ENCODE results near the gene PLEKHN1.

DNA sequence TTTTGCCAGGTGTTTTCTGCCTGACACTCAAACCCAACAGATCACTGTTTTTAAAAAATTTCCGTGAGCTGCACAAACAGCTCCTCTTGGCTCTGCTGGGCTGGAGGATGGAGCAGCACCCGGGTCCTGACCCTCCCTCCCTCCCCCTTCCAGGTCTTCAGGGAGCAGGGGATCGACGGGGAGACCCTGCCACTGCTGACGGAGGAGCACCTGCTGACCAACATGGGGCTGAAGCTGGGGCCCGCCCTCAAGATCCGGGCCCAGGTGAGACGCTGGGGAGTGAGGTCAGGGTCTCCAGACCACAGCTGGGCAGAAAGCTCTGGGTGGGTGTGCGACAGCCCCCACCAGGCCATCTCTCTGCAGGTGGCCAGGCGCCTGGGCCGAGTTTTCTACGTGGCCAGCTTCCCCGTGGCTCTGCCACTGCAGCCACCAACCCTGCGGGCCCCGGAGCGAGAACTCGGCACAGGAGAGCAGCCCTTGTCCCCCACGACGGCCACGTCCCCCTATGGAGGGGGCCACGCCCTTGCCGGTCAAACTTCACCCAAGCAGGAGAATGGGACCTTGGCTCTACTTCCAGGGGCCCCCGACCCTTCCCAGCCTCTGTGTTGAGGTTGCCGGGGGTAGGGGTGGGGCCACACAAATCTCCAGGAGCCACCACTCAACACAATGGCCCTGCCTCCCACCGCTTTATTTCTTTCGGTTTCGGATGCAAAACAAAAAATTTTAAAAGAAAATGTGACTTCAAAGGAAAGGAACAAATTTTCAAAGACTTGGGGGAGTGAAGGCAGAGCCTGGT lies 22.5 kb upstream of the PLEKHN1 start:
- TF ChIP-seq ZNF274 (IDR thresholded peaks at IDR 0.05; ENCODE audit: low read depth, low read length) (no peak), YY1 (IDR thresholded peaks at IDR 0.05; ENCODE audit: insufficient read depth, insufficient read length) (no peak)

All from NT2/D1 (cell line).